Thyroid gland (tissue), 4 donors: ENCODE measurements around the gene PROM1.

ENCODE experiments used
- POLR2A ChIP-seq, 2 donors: fragments of 450-650 bp; IDR thresholded peaks; one replicate each; pipeline ENCODE4 v1.6.1; 2017; ENCODE audit warnings: antibody characterized with exemption in 2 of 2, mild to moderate bottlenecking in 2 of 2, moderate library complexity in 1 of 2
- TF ChIP-seq, protein P1 (sequence below), 6 experiments: fragments of 200-600 bp in 3 of 6; fragments of 450-650 bp in 3 of 6; sonication (generic) in 3 of 6; IDR thresholded peaks; one replicate each; pipeline ENCODE4 v1.5.1; 2016 to 2019; ENCODE audit warnings: antibody characterized with exemption in 6 of 6, mild to moderate bottlenecking in 2 of 6, inconsistent platforms in 1 of 6, moderate library complexity in 1 of 6

DNA sequence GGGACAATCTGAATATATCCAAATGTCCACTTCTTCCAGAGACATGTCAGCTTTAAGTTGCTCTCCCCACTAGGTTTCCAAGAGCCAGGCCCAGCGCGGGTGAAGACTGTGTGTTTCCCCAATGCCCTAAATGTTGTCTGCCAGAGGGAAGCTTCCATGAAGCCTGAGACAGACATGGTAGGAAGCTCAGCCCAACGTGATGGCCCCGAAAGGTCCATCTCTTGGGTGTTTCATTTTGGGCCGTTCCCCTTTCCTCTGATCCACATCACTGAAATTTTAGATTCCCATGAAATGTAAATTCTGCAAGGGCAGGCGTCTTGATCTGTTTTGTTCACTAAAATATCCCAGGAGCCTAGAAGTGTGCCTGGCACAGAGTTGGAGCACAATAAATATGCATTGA, 25.4 kb upstream of the PROM1 start:
- TF ChIP-seq, protein P1, sequence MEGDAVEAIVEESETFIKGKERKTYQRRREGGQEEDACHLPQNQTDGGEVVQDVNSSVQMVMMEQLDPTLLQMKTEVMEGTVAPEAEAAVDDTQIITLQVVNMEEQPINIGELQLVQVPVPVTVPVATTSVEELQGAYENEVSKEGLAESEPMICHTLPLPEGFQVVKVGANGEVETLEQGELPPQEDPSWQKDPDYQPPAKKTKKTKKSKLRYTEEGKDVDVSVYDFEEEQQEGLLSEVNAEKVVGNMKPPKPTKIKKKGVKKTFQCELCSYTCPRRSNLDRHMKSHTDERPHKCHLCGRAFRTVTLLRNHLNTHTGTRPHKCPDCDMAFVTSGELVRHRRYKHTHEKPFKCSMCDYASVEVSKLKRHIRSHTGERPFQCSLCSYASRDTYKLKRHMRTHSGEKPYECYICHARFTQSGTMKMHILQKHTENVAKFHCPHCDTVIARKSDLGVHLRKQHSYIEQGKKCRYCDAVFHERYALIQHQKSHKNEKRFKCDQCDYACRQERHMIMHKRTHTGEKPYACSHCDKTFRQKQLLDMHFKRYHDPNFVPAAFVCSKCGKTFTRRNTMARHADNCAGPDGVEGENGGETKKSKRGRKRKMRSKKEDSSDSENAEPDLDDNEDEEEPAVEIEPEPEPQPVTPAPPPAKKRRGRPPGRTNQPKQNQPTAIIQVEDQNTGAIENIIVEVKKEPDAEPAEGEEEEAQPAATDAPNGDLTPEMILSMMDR (IDR thresholded peaks at IDR 0.05), result no peak
- no peak for TF ChIP-seq POLR2A (IDR thresholded peaks at IDR 0.05)
